HepG2 (cell line): ENCODE data around the gene KDM6B. TPM values are rescaled to one million over a fixed set of nuclear protein-coding genes. Genes with fewer than 3 reads are reported as not detected.
A peak's percentile ranks its signal among the peaks of the same experiment; 100 is the strongest.

Experiments
- CC2D1A ChIP-seq: sonication (generic); formaldehyde crosslinking; IDR thresholded peaks from 2 replicates; pipeline ENCODE4 v1.8.1; 2023; ENCODE audit warnings: mild to moderate bottlenecking, missing genetic modification reagents
- CREM ChIP-seq, 2 experiments: sonication (generic) in 1 of 2; formaldehyde crosslinking in 1 of 2; IDR thresholded peaks; 2 replicates each; pipeline versions ENCODE4 v1.4.0 to v1.6.1; 2016 to 2020; ENCODE audit warnings: antibody characterized with exemption in 1 of 2, mild to moderate bottlenecking in 1 of 2, missing genetic modification reagents in 1 of 2
- FOXC1 ChIP-seq: sonication (generic); formaldehyde crosslinking; IDR thresholded peaks from 2 replicates; pipeline ENCODE4 v1.8.0; 2022; ENCODE audit warnings: mild to moderate bottlenecking, missing genetic modification reagents, borderline replicate concordance
- MIXL1 ChIP-seq: IDR thresholded peaks from 2 replicates; pipeline ENCODE4 v1.6.1; 2016
- NCOR1 ChIP-seq: fragments of 200-600 bp; sonication (generic); IDR thresholded peaks from 2 replicates; pipeline ENCODE4 v1.7.0; 2017; ENCODE audit warnings: antibody characterized with exemption, low read length, borderline replicate concordance
- POLR2A ChIP-seq, 2 experiments: IDR thresholded peaks; 2 replicates each; pipeline ENCODE4 v1.6.1; 2011; ENCODE audit warnings: low read depth in 2 of 2, low read length in 2 of 2, mild to moderate bottlenecking in 1 of 2, moderate library complexity in 1 of 2; ENCODE audit not compliant: insufficient read depth in 1 of 2
- RFX3 ChIP-seq: IDR thresholded peaks from 2 replicates; pipeline ENCODE4 v1.6.1; 2016; ENCODE audit warnings: missing biosample characterization, missing genetic modification reagents
- RORA ChIP-seq: sonication (generic); formaldehyde crosslinking; IDR thresholded peaks from 2 replicates; pipeline ENCODE4 v1.5.0; 2020; ENCODE audit warnings: mild to moderate bottlenecking, missing genetic modification reagents, moderate library complexity
- ZBED4 ChIP-seq: sonication (generic); formaldehyde crosslinking; IDR thresholded peaks from 2 replicates; pipeline ENCODE4 v1.4.0; 2020; ENCODE audit warnings: missing genetic modification reagents, borderline replicate concordance
- ZBTB1 ChIP-seq: sonication (generic); formaldehyde crosslinking; IDR thresholded peaks from 2 replicates; pipeline ENCODE4 v1.4.0; 2020; ENCODE audit warnings: missing genetic modification reagents, borderline replicate concordance
- ZFP41 ChIP-seq: sonication (generic); formaldehyde crosslinking; IDR thresholded peaks from 2 replicates; pipeline ENCODE4 v1.4.0; 2020; ENCODE audit warnings: mild to moderate bottlenecking, missing genetic modification reagents, borderline replicate concordance
- ZNF543 ChIP-seq: sonication (generic); formaldehyde crosslinking; IDR thresholded peaks from 2 replicates; pipeline ENCODE4 v1.4.0; 2020; ENCODE audit warnings: mild to moderate bottlenecking, missing genetic modification reagents
- ZNF563 ChIP-seq: sonication (generic); formaldehyde crosslinking; IDR thresholded peaks from 2 replicates; pipeline ENCODE4 v1.8.0; 2022; ENCODE audit warnings: mild to moderate bottlenecking, moderate library complexity, missing genetic modification reagents
- polyA plus RNA-seq, 8 experiments: library from polyadenylated mRNA; depleted of rRNA in 3 of 8; stranded (reverse) in 7 of 8; unstranded in 1 of 8; fragments of >200 nt; fragmentation: Illumina TruSeq in 4 of 8; extraction: Trizol in 4 of 8; gene quantifications; 2 replicates each; pipeline versions ENCODE4 v1.2.1 to v1.2.3, GENCODE V29; 2011 to 2016; ENCODE audit warnings: low read depth in 4 of 8, missing spikeins in 1 of 8, mixed read lengths in 1 of 8; ENCODE audit not compliant: insufficient read depth in 1 of 8
- total RNA-seq, 5 experiments: library from RNA; depleted of rRNA; stranded (reverse); fragments of >200 nt; fragmentation: Illumina TruSeq; extraction: Trizol; gene quantifications; 2 replicates each; pipeline ENCODE4 v1.2.3, GENCODE V29; 2016; ENCODE audit warnings: low read depth in 1 of 5
- TF ChIP-seq, protein P1 (sequence below): sonication (generic); formaldehyde crosslinking; IDR thresholded peaks from 2 replicates; pipeline ENCODE4 v1.5.1; 2020; ENCODE audit warnings: mild to moderate bottlenecking, missing genetic modification reagents, moderate library complexity

The KDM6B gene
- total and polyA plus RNA-seq, 2 of the 13 experiments (the other 11 are each of a cell fraction or from before 2014, with no cell fraction given): 1.3 to 2.1 TPM

GRCh38 chr17:7857713-7858521 is 23.9 kb downstream of the KDM6B start, which contains the start of gene CYB5D1 (continued):
- TF ChIP-seq FOXC1 (0 out of 2 replicates have a peak, but pooled peaks have one; percentile 24), MIXL1 (CRISPR knock-in tag) (0 out of 2 replicates have a peak, but pooled peaks have one; percentile 26), ZNF563 (CRISPR knock-in tag) (peak; percentile 37; the same call in 1 of the 2 replicates), ZBED4 (CRISPR knock-in tag) (0 out of 2 replicates have a peak, but pooled peaks have one; percentile 8), NCOR1 (peak; percentile 28; the same call in 1 of the 2 replicates), ZFP41 (CRISPR knock-in tag) (peak; percentile 74; the same call in 1 of the 2 replicates), RFX3 (peak; percentile 83), CC2D1A (CRISPR knock-in tag) (peak; percentile 82; the same call in 1 of the 2 replicates), RORA (no peak), POLR2A (IDR thresholded peaks at IDR 0.05; ENCODE audit: insufficient read depth in 1 of 2, low read depth in 2 of 2, low read length in 2 of 2) (peak in 1 of 2 experiments; percentile 39), CREM (IDR thresholded peaks at IDR 0.05) (peak; percentile 84; the same call in 1 of the 2 replicates), CREM (CRISPR knock-in tag; IDR thresholded peaks at IDR 0.05) (no peak), ZBTB1 (CRISPR knock-in tag) (no peak), ZNF543 (no peak)
- TF ChIP-seq, protein P1, sequence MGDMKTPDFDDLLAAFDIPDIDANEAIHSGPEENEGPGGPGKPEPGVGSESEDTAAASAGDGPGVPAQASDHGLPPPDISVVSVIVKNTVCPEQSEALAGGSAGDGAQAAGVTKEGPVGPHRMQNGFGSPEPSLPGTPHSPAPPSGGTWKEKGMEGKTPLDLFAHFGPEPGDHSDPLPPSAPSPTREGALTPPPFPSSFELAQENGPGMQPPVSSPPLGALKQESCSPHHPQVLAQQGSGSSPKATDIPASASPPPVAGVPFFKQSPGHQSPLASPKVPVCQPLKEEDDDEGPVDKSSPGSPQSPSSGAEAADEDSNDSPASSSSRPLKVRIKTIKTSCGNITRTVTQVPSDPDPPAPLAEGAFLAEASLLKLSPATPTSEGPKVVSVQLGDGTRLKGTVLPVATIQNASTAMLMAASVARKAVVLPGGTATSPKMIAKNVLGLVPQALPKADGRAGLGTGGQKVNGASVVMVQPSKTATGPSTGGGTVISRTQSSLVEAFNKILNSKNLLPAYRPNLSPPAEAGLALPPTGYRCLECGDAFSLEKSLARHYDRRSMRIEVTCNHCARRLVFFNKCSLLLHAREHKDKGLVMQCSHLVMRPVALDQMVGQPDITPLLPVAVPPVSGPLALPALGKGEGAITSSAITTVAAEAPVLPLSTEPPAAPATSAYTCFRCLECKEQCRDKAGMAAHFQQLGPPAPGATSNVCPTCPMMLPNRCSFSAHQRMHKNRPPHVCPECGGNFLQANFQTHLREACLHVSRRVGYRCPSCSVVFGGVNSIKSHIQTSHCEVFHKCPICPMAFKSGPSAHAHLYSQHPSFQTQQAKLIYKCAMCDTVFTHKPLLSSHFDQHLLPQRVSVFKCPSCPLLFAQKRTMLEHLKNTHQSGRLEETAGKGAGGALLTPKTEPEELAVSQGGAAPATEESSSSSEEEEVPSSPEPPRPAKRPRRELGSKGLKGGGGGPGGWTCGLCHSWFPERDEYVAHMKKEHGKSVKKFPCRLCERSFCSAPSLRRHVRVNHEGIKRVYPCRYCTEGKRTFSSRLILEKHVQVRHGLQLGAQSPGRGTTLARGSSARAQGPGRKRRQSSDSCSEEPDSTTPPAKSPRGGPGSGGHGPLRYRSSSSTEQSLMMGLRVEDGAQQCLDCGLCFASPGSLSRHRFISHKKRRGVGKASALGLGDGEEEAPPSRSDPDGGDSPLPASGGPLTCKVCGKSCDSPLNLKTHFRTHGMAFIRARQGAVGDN (CRISPR knock-in tag): peak; percentile 89
